ENCODE data around the gene CCL1.

DNA sequence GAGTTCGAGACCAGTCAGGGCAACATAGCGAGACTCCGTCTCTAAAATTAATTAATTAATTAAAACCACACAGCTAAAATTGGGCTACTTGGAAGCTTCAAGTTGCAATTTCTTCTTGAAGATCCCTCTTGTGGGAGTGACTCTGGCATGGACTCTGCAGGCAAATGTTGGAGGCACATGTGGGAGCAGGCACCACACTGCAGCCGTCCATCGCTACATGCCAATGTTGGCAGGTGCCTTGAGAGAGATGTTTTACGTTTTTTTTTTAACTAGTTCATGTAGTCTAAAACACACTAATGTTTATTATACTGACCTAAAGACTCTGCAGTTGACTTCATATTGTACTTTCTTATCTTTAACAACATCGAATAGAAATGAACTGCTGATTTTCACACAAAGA, 51.7 kb downstream of the CCL1 start:
- TF ChIP-seq CTCF (IDR thresholded peaks at IDR 0.05) (no peak), POLR2A (IDR thresholded peaks at IDR 0.05) (no peak)
